Cerebellar nuclear complex (tissue), 1 donor: Measurements from ENCODE around the gene FOXN3.
"Not testable (repeated sequence)": the region's sequence is repeated elsewhere in the genome, so short reads cannot be mapped to it uniquely, and the experiment has no call there.

Source experiments
- DNase-seq, 2 experiments: peaks; one replicate each; lab custom pipeline; 2025; lab: John Stamatoyannopoulos, UW

The FOXN3 gene

GRCh38 chr14:89129570-89129969 lies 287.5 kb downstream of the FOXN3 start:
- DNase-seq: no peak

DNA sequence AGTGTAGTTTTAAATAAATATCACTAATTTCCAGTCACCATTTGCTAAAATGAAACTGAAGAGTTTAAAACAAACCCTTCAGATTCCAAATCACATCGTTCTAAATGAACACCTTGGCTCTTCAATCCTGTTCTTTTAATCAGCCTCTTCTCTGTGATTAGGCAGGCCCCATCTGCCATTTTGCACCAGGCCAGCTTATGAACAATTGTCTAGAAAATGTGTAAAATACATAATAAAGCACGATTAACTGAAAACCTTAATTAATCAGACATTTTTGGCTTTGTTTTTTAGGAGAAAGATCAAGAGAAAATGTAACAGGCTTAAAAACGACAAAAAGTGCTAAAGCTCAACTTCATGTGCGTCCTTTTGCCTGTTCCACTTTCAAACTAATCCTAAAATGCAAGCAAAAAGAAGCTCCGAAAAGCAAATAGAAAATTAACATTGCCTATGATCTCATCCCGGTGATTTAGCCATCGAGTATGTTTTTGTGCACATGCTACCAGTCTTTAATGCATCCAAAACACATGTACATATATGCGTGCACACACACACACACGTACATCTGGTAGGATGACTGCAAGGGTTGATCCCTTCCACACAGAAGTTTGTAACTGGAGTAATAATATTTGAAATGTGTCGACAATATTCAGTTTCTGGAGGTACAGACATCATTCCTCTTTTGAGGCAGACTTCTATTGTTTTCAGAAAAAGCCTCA lies 288.6 kb downstream of the FOXN3 start:
- no peak for DNase-seq

DNA sequence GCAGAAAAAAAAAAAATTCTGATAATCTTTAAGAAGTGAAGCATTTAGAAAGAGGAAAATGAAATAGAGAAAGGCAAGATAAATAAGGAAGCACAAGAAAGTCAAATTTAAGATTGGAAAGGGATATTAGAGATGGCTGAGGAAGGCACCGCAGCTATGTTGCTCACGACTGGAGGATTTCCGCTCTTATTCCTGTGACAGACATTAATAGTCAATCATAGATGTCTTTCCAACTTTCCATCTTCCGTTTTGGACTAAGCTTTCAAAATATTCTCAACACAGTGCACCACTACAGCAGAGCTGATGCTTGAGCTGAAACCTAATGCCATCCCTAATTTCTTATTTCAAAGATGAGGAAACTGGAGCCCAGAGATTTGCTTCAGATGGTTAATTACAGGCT lies 290.6 kb downstream of the FOXN3 start:
- no peak for DNase-seq

DNA sequence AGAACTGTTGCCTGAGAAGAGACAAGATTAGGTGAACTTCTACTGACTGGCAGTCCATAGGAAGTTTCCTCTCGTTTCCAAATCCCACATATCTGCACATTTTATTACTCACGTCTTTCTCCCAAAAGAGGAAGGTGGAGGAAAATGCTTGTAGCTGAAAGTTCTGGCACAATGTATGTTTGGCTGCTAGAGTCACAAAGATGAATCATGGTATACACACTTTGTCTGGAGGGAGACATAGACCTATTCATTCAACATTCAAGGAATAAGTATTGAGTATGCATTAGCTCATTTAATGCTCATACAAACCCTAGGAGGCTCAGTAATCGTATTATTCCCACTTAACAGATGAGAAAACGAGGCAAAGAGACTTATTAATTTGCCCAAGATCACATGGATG lies 291.8 kb downstream of the FOXN3 start:
- DNase-seq: no peak

GRCh38 chr14:89123851-89124250 lies 293.2 kb downstream of the FOXN3 start:
- DNase-seq: no peak

GRCh38 chr14:89123215-89123614 lies 293.8 kb downstream of the FOXN3 start:
- no peak for DNase-seq

GRCh38 chr14:89121968-89122620 lies 294.9 kb downstream of the FOXN3 start:
- no peak for DNase-seq

- no peak for DNase-seq
These were observed 300.0 kb downstream of the FOXN3 start for GRCh38 chr14:89117012-89117411.

- DNase-seq: no peak
These were observed 302.9 kb downstream of the FOXN3 start for GRCh38 chr14:89114109-89114508.

- no peak for DNase-seq
These were observed 304.3 kb downstream of the FOXN3 start for GRCh38 chr14:89112720-89113119.

GRCh38 chr14:89111766-89112543 lies 305.1 kb downstream of the FOXN3 start:
- not testable (repeated sequence) for DNase-seq

- not testable (repeated sequence) for DNase-seq
These were observed 305.8 kb downstream of the FOXN3 start for GRCh38 chr14:89111232-89111631.

DNA sequence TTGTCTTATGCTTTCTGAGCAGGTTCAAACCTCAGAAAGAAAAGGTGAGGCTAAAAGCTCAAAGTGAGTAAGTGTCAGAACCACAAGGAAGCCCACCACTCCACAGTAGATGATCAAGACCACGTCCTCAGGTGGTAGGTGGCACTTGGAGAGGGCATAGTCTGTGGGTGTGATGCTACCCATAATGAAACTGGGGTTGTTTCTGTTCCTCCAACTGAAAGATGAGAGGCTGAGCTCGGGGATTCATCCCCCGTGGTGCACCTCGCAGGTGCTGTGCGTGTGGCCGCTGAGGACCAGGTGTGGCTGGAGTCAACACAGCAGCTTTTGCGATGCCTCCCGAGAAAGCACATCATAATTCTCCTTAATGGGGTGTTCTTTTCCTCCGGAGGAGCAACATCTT lies 306.9 kb downstream of the FOXN3 start:
- no peak for DNase-seq

DNA sequence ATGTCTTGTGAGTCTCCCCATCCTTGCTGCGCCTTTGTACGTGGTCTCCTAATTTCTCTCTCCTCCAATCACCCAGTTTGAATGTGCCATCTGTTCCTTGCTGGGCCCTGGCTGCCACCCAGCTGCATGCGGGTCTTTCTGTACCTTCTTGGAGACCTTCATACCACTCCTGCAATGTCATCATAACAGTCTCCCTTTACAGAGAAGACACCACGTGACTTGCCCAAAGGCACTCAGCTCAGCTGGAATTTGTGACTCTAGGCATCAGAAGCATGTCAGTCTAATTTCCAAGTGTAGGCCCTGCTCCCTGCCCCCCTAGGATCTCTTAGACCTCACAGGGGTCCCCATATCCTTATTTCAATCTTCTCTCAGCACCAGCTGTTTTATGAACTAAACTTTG lies 308.4 kb downstream of the FOXN3 start:
- no peak for DNase-seq

- no peak for DNase-seq
These were observed 309.4 kb downstream of the FOXN3 start for GRCh38 chr14:89107626-89108025.
